Hematopoietic multipotent progenitor cell treated with erythropoietin and hydrocortisone succinate and interleukin-3 and kit ligand, for 17 days (in vitro differentiated cells): Measurements from ENCODE around the gene DYNC1I2.

Source experiments
- DNase-seq: peaks from one replicate; pipeline ENCODE4 v3.0.0-alpha.2; 2015; ENCODE audit warnings: low spot score

DYNC1I2 gene

GRCh38 chr2:171778515-171778914 lies 91.2 kb downstream of the DYNC1I2 start:
- no peak for DNase-seq

DNA sequence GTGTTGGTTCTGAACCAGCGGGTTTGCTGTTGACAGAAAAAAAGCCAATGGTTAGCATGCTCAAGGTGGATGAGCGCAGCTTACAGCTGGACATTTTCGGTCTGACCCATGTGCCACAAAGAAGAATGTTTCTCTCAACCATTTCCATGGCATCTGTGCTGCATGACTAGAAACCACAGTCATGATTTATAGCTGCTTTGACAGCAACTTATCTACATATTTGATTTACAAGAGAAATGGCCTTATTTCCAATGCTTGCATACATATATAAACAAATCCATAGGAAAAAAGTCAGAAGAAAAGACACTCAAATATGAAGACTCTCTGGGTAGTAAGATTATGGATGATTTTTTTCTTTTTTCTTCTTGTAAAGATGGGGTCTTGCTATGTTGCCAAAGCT lies 98.2 kb downstream of the DYNC1I2 start:
- DNase-seq, result no peak

DNA sequence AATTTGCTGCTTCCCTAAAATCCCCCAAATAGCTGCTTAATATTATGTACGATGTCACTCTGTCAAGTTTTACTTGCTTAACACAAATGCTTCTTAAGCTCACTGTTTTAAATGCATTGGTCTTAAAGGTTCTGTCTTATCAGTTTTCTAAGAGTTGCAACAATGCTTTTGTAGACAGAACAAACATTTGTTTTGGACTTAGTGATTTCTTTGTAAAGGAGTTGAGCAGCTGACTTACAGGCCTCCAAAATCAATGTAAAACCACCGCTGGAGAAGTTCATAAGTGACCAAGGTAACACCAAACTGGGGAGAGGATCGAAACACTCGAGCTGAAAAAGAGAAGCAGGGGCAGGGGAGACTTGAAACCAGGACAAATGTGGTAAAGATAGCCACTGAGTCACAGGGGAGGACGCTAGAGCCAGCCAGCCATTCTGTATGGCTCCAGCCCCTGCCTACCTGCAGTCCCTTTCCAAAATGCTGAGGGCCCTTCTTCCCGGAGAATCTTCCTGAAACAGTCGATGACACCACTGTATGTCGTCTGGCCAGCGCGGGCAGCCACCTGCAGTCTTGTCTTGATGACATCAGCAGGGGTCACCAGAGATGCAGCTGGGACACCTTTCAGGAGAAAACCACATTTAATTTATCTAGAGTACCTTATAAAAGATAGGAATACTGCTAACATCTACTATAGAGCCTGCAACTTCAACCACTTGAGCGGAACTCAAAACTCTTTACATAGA lies 100.2 kb downstream of the DYNC1I2 start:
- no peak for DNase-seq

GRCh38 chr2:171788316-171788993 lies 101.2 kb downstream of the DYNC1I2 start:
- no peak for DNase-seq

- no peak for DNase-seq
Measured at GRCh38 chr2:171789956-171790355, 102.7 kb downstream of the DYNC1I2 start.

- no peak for DNase-seq
Measured at GRCh38 chr2:171791361-171791760, 104.1 kb downstream of the DYNC1I2 start.

- DNase-seq, result no peak
Measured at GRCh38 chr2:171792157-171792556, 104.9 kb downstream of the DYNC1I2 start.

DNA sequence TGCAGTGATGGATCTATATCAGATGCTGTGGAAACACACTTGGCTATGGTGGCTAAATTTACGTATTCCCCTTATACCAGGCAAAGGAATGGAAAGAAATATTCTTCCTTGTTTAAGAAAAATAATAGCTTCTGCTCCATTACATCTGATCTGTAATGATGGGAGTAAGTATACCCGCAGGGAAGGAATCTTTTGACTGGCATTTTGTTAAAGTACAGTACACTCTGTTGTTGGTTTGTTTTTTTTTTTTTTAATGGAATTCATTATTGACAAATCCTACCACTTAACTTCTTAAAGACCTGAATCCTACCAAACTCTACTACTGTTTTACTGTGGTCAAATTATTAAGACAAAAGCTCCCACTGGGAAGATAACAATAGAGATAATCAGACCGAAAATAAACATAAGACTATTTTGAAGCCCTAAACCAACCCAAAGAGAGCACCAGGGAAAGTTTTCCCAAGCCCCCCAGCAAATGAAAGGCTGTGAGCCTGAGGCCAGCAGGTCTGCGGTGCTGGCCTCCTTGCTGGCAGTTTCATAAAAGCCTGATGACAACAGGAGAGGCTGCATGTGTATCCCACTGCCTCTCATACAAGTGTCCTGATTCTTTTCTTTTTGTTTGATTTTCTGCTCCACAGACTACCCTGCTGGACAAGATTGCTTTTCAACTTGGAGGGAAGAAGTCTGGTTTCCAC lies 105.8 kb downstream of the DYNC1I2 start:
- no peak for DNase-seq

GRCh38 chr2:171793691-171794678 lies 106.7 kb downstream of the DYNC1I2 start:
- DNase-seq, result no peak

- no peak for DNase-seq
Measured at GRCh38 chr2:171794918-171795317, 107.6 kb downstream of the DYNC1I2 start.
